ENCODE data around the gene SLC6A15. TPM values are rescaled to one million over a fixed set of nuclear protein-coding genes. Genes with fewer than 3 reads are reported as not detected.

The SLC6A15 gene
- total and polyA plus RNA-seq, 2 of the 8 experiments (the other 6 are each of a cell fraction or from before 2014, with no cell fraction given), result 3.1 to 42.0 TPM

Small RNA genes within 50 kb of the gene (small RNA-seq; reads per million reads assigned to genes)
- gene AC128657.1 (ENCODE audit: insufficient read depth), result not detected

Other genes starting within 250 kb of the SLC6A15 start
- gene TSPAN19, start 123.5 kb upstream of the SLC6A15 start, total RNA-seq (2021; fragmentation: NEBNext Ultra II Directional; extraction: Animal tissue kit (Norgen Biotek cat#: 25700)), result not detected in 2 replicates
- 0.05 and 0.09 TPM in 2 replicates for gene TSPAN19, start 123.5 kb upstream of the SLC6A15 start, polyA plus RNA-seq (2011; rRNA removed)
- gene LRRIQ1, start 123.6 kb upstream of the SLC6A15 start, total RNA-seq (2021; fragmentation: NEBNext Ultra II Directional; extraction: Animal tissue kit (Norgen Biotek cat#: 25700)), result 0.76 and 1.2 TPM in 2 replicates
- 0.13 and 0.24 TPM in 2 replicates for gene LRRIQ1, start 123.6 kb upstream of the SLC6A15 start, polyA plus RNA-seq (2011; rRNA removed)